GM18870 (cell line): Measurements from ENCODE around the gene HERC2.
"Not testable (repeated sequence)": the region's sequence is repeated elsewhere in the genome, so short reads cannot be mapped to it uniquely, and the experiment has no call there.

Source experiments
- ATAC-seq: cut with Tn5 transposase; IDR thresholded peaks from one replicate; pipeline ENCODE4 v1.9.1; 2021; ENCODE audit warnings: moderate library complexity; ENCODE audit not compliant: unreplicated experiment

HERC2 gene

GRCh38 chr15:28185148-28185895, 136.7 kb downstream of the HERC2 start:
- ATAC-seq = no peak

GRCh38 chr15:28184166-28184565, 137.8 kb downstream of the HERC2 start:
- ATAC-seq = no peak

GRCh38 chr15:28182731-28183130, 139.2 kb downstream of the HERC2 start:
- no peak for ATAC-seq

GRCh38 chr15:28182216-28182615, 139.8 kb downstream of the HERC2 start:
- no peak for ATAC-seq

- ATAC-seq = no peak
Measured at GRCh38 chr15:28181366-28181765, 140.6 kb downstream of the HERC2 start.

- no peak for ATAC-seq
Measured at GRCh38 chr15:28179270-28179669, 142.7 kb downstream of the HERC2 start.

GRCh38 chr15:28178727-28179126, 143.3 kb downstream of the HERC2 start:
- ATAC-seq = no peak

- no peak for ATAC-seq
Measured at GRCh38 chr15:28178290-28178689, 143.7 kb downstream of the HERC2 start.

GRCh38 chr15:28169366-28169765, 152.6 kb downstream of the HERC2 start:
- no peak for ATAC-seq

GRCh38 chr15:28168405-28169121, 153.4 kb downstream of the HERC2 start:
- not testable (repeated sequence) for ATAC-seq

- no peak for ATAC-seq
Measured at GRCh38 chr15:28167042-28167441, 154.9 kb downstream of the HERC2 start.

- ATAC-seq = no peak
Measured at GRCh38 chr15:28165791-28166190, 156.2 kb downstream of the HERC2 start.

- ATAC-seq = no peak
Measured at GRCh38 chr15:28164876-28165275, 157.1 kb downstream of the HERC2 start.

- no peak for ATAC-seq
Measured at GRCh38 chr15:28154283-28154682, 167.7 kb downstream of the HERC2 start.

- no peak for ATAC-seq
Measured at GRCh38 chr15:28153492-28154119, 168.4 kb downstream of the HERC2 start.

- ATAC-seq = not testable (repeated sequence)
Measured at GRCh38 chr15:28152538-28152923, 169.4 kb downstream of the HERC2 start.

- ATAC-seq = not testable (repeated sequence)
Measured at GRCh38 chr15:28151864-28152537, 170.0 kb downstream of the HERC2 start.

- no peak for ATAC-seq
Measured at GRCh38 chr15:28147801-28148200, 174.2 kb downstream of the HERC2 start.

GRCh38 chr15:28145419-28145818, 176.6 kb downstream of the HERC2 start:
- not testable (repeated sequence) for ATAC-seq

- ATAC-seq = no peak
Measured at GRCh38 chr15:28140062-28140461, 181.9 kb downstream of the HERC2 start.

GRCh38 chr15:28137408-28138039, 184.5 kb downstream of the HERC2 start:
- not testable (repeated sequence) for ATAC-seq
